GDM1 (cell line): Measurements from ENCODE around the gene EHD4.

ENCODE experiments used
- DNase-seq: peaks from one replicate; lab custom pipeline; 2025; lab: John Stamatoyannopoulos, UW

EHD4 gene

DNA sequence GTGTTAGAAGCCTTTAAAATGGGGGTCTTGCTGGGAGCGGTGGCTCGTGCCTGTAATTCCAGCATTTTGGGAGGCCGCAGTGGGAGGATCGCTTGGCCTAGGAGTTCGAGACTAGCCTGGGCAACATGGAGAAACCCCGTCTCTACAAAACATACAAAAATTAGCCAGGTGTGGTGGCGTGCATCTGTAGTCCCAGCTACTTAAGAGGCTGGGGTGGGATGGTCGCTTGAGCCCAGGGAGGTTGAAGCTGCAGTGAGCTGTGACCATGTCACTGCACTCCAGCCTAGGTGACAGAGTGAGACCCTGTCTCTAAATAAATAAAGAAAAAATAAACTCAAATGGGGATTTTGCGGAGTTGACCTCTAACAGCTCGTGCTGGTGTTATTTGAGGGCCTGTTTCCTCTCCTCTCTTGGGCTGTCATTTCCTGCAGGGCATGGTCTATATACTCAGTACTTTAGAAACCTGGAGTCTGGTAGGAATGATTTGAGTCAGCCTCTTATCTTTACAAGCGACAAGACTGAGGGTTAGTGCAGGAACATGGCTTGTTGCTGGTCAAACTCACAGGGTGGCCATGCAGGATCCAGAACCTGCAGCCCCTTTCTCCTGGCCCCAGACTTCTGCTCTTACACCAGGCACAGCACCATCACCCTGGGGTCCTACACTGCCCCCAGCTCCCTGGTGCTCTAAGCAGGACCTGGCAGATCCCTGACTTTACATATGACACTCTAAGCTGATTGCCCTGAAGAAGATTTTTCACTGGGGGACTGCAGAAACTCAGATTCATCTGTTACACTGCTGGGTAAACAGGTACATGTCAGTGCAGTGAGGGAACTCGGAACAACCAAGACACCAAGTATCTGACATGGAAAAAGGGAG is 15.1 kb downstream of the EHD4 start:
- DNase-seq: no peak

DNA sequence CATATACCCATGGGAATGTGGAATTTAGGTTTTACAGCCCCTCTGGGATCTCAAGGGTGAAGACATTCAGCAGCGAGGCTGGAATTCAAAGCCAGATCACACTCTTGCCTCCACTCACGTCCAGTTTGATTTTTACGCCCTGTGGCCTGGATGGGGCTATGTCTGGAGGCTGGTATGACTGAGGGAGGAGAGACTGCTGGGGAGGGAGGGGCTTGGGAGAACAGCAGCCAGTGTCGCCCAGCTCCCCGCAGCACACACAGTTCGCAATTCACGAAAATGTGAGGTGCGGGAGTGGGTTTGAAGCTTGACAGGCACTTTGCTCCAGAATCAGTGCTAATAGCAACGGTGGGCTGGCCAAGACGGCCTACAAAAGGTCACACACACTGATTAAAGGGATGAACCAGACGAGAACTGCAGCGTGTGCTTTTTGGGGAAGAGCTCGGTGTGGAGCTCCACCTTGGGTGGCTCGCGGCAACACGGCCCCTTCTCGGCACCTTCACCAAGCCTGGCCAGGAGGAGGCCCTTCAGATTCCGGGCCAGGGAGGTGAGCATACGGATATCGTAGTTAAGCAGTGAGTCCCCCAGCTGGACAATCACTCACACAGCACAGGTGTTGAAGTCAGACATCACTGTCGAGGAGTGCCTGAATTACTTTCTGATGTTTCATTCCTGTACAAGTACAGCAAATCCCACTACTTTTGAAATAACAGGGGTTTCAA is 16.4 kb downstream of the EHD4 start:
- DNase-seq: no peak

DNA sequence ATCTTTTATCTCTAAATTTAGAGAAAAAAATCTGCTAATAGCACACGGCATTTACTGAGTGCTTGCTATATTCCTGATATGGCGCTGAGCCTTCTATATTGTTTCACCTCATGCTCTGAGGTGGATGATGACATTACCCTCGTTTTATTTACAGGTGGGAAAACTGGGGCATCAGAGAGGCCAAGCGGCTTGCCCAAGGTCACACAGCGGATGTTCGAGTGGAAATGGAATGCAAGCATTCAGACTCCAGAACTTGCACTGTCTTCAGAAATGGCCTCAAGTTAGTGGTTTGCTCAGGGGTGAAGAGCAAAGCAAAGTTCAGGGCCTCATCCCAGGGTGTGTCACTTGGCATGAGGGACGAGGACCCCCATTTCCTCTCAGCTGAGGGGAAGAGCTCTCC is 17.3 kb downstream of the EHD4 start:
- no peak for DNase-seq

DNA sequence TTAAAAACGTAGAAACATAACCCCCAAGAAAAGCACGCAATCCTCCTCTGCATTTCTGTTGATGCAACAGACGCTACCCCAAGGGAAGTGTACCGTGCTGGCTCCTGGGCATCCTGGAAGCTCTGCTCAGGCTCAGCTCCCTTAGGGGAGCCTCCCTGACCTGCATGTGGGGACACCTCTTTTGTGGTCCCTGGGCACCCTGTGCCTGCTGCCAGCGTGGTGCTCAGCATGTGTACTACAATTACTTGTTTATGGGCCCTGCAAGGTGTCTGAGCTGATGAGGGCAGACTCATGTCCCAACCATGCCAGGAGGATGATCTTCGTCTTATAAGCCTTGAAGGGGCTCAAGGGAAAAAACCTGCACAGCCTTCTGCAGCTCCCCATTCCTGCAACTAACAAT is 18.3 kb downstream of the EHD4 start:
- DNase-seq: no peak

DNA sequence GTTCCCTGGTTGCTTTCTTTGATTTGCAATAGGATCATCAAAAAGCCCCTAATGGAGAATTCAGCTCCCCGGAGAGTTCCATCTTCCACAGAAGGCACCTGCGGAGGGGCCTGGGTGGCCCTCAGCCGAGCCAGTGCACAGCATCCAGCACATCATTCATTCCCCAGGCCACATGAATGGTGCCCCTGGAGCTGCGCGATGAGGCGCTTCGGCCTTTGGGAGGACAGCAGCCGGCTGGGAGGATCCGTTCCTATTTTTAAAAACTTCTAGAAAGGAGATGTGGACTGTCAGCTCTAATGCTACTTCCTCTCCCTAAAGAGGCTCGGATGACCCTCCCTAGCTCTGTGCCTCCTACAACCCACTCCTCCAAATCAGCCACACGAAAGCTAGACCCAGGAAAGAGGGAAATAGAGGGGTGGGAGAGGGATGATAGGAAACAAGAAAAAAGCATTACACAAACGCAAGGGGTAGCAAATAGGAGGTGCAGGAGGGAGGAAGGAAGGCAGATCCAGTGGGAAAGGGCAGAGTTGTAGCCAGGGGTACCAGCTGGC is 20.3 kb downstream of the EHD4 start:
- no peak for DNase-seq

DNA sequence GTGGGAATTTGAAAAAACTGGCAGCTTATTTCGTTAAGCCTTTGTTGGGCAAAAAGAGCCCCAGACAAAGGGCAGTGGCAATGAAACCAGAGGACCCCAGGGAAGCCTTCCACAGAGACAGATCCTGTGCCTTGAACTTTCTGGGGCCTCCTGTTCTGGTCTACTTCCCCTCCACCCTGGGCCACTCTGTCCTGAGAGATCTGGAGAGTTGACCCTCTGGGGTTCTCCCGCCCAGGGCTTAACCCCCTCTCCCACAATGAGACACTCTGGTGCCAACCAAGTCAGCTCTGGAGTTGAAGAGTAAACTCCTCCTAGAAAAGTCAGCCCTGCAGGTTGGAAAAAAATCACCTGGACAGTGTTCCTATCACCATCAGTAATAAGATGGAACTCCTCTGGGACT is 20.8 kb downstream of the EHD4 start:
- no peak for DNase-seq

DNA sequence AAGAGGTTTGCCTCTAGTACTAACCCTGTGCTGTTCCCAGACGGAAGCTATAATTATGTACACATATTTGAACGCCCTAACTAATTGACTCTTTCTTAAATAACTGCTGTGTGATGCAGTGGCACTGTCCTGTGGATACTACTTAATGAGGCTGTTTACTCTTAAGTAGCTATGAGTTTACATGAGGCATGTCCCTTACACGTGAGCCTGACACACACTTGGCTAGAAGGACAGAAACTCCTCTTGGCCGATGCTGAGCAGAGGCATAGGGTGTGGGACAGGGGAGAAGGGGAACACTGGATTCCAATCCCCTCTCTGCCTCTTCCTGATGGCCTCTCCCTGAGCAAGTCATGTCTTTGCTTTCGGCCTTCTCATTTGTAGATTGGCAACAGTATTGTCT is 21.9 kb downstream of the EHD4 start:
- no peak for DNase-seq

DNA sequence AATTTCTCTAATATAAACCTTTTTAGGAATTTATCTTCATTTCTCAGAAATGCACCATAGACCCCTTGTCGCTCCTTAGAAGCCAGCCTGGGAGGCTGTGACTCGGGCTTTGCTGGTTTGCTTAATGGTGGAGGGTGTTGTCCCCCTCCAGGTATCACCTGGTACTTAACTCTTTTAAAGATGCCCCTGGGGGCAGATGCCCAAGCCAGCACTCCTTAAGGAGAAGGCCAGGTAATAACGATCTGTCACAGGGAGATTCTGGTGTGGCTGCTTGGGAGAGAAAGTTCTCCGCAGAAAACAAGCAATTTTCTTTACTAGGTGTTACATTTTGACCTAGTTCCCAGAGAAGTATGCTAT is 22.3 kb downstream of the EHD4 start:
- no peak for DNase-seq

DNA sequence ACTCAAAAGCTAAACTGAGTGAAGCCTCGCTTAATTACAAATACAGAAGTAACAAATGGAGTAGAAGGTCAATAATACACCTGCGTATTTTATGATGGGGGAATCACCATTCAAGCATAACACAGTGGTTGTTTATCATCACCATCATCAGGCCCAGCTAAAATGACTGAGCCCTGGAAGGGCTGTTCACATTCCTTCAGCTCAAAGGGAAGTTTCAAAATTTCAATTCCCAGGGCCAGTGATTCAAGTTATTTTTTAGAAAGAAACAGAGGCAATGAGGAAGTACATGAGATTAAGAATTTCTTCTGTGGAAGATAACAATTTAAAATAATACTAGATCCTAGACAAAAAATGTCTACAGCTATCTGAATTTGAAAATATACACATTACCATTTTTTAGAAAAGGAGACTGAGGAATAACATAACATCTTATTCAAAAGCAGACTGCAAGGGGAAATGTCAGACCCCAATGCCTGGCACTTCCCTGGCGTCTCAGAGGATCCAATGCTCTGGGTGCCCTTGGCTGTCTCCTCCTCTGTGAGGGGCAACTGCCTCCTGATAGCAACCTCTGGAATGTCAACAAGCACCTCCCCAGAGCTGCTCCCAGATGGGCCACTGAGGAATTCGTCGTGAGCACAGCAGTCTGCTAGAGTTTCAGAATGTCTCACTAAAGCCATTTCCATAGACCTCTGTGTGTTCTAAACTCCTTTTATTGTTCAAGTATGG is 22.8 kb downstream of the EHD4 start:
- no peak for DNase-seq

DNA sequence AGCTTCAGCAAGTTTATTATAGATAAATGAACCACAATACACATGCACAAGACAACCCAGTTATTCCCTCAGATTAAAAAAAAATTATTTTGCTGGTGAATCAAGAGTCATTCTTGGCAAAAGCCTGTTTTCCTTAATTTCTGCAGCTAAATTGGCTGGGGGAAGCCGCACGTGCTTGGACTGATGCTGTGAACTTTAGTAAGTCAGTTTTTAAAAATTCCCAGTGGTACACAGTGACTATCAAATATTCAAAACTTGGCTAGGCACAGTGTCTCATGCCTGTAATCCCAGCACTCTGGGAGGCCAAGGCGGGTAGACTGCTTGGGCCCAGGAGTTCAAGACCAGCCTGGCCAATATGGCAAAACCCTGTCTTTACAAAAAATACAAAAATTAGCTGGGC is 23.9 kb downstream of the EHD4 start:
- no peak for DNase-seq

DNA sequence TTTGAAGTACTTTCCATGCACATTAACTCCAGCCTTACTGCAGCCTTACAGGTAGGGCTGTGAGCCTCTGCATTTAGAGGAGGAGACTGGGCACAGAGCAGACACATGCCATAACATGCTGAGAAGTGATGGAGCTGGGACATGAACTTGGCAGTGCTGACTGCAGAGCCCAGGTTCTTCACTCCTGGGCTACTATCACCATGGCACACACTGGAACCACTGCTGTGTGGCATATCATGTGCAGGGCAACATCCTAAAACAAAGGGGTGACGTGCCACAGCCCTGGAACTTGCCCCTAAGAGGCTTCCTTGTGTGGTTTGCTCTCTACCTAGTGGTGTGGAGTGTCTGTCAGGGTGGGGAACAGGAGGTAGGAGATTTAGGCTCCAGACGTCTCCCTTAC is 25.4 kb downstream of the EHD4 start:
- no peak for DNase-seq

DNA sequence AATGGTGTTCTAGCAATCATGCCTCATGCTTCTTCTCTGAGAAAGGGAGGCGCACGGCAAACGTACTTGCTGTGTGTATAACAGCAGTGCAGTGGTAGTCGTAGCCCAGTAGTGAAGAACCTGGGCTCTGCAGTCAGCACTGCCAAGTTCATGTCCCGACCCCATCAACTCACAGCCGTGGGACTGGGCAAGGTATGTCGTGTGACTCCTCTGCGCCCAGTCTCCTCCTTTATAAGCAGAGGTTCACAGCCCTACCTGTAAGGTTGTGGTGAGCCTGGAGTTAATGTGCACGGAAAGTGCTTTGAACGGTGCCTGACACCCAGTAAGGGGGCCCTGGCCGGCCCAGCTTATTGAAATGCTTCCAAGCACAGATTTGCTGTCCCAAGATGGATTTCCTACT is 26.6 kb downstream of the EHD4 start:
- DNase-seq: no peak

DNA sequence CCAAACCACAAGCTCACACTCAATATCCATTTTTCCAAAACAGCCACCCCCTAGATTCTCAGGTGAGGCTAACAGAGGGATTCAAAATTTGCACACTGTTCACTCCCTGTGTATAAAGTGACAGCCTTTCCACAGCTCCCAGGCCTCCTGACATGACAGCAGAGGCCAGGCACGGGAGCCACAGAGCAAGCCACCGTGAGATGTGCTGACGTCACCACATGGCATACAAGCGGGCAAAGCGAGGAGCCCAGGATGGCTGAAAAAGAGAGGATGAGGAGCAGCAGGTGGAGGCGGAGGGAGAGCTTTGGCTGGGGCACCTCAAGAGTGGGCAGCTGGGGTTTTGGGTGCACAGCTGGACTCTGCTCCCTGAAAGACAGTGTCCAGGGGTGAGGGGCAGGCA is 27.1 kb downstream of the EHD4 start:
- DNase-seq: no peak

DNA sequence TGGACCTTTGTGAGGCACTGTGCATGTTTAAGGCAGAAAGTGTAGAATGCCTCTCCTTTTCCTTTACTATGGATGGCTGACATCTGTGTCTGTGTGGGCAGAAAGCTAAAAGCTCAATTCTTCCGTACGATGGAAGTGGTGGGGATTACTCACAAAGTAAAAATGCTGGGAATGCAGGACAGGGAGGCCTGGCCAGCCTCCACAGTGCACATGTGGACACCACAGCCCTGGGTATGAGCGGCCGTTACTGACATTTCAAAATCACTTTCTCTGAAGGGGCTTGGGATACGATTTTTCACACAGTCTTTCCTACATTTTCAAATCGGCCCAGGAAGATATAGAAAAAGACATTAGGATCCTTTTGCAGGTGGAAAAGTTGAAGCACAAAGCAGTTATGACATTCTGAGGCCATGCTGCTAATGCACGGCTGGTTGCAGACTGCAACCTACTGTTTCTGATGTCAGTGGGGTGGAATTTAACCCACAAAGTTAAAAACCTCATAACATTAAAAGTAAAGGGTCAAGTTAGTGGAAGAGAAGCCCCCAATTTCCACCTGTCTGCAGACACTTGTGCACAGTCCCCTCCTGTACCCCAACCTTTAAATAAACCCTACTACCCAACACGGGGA is 27.9 kb downstream of the EHD4 start:
- no peak for DNase-seq

DNA sequence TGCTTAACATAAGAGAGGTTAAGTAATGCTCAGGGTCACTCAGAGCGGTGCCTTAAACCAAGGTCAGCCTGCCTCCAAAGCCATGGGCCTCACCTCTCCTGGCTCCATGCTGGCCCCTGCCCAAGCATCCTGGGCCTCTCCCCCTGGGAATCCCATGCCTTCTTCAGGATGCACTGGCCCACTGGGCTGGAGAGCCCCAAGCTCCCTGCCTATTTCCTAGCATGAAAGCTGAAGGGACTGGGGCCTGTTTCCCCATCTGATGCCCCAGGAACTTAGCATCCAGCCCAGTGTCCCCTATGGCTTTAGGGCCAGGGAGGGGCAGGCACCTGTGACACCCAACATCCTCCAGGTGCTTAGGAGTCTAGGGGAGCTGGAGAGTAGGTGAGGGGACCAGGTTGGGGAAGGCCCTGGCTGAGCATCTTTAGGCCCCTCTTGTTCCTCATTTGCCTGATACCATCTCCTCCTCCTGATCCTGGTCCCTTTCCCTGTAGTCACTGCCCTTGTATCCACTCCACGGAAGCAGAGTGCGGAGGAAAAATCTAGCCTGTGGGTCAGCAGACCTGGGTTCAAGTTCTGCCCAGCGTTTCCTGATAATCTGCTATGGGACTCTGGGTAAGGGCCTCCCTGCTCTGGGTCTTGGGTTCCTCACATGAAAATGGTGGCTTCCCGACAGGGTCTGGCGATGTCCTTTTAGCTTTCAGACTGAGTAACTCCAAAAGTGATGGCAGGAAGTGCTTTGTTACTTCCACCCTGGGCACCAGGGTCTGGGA is 28.6 kb downstream of the EHD4 start:
- DNase-seq: no peak

DNA sequence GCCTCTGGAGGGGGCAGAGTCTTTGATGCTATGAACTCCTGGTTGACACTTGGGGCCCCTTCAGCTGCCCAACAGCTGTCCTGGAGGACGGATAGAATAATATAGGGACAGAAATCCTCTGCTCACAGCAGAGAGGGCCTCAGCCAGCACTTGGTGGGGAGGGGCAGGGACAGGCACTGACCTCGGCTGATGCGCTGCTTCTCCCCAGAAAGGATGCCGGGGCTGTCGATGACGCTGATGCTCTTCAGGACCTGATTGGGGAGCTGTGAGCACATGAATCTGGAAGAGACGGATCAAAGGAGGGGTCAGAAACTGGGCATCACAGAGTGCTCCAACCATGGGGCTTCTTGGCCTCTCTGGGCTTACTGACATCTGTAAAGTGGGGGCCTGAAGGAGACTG is 29.5 kb downstream of the EHD4 start:
- DNase-seq: no peak

DNA sequence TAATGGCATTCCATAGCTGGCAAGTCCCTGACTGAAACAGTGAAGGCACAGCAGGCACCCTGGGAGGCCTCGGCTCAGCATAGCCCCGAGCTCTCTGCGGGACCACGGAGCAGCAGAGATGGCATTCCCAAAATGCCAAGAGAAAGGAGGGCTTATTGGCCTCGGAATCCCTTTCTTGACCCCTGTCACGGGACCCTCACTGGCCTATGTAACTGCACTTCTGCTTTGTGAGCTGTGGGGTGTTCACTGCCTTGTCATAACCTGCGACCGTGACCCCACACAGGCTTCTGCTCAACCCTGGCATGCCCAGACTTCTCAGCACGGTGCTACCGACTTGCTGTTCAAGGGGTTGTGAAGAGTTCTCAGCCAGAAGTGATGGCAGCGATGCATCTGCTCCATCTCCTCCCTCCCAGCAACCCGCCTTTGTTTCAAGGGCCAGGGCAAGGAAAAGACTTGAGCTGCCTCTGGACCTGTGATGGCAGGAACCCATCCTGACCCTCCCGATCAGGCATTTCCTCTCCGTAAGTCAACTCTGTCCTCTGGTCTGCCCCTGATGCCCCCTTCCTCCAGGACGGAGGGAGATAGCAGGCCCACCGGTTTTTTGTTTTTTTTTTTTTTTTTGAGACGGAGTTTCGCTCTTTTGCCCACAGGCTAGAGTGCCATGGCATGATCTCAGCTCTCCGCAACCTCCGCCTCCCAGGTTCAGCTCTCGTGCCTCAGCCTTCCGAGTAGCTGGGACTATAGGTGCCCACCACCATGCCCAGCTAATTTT is 30.5 kb downstream of the EHD4 start:
- DNase-seq: no peak

DNA sequence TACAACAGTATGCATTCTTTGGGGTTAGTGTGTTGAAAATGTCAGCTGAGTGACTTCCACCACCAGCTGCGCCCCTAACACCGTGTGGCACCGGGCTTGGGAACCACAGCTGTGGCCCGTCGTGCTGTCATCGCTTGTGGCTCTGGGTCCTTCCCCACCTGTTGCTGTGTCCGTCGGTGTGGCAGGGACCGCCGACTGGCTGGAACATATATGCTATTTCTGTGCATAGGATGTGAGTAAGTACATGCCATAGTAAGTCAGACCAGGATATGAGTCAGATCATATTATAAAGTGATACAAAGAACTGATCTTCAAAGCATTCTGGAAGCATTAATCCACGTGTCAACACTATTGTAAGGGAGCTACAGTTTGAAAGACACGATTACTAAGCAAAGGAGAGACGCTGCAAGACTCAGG is 31.9 kb downstream of the EHD4 start:
- DNase-seq: no peak

DNA sequence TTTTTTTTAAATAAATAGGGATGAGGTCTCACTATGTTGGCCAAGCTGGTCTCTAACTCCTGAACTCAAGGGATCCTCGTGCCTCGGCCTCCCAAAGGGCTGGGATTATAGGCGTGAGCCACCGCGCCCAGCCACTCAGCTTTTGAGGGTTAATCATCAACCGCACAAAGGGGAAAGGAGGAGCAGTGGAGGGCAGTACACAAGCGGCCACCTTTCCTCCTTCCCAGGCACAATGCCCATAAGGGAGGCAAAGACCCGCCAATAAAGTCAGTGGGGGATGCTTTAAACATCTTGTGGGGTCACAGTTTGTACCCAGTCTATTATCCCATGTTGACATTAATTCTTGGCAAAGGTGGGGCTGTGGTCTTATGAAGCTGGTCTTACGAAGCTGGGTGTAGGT is 32.4 kb downstream of the EHD4 start:
- no peak for DNase-seq

DNA sequence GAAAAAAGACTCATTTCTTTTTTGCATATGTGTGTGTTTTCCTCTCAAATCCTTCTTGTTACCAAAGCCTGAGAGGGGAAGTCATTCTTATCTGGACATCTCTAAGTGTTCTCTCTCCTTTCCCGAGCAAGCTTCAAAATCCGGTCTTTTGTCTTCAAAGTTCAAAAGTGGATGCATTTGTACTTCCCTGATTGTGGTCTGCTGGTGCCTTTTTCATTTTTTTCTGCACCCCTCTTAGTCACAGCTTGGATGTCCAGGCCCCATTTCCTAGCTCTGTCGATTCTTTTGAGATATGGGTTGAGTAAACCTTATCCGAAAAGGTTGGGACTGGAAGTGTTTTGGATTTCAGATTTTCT is 34.8 kb downstream of the EHD4 start:
- peak; percentile 53 for DNase-seq
